Mesenteric fat pad (tissue), 1 donor: ENCODE data around the gene PAM. TPM values are rescaled to one million over a fixed set of nuclear protein-coding genes. Genes with fewer than 3 reads are reported as not detected.
"Not testable (repeated sequence)": the region's sequence is repeated elsewhere in the genome, so short reads cannot be mapped to it uniquely, and the experiment has no call there.

Experiments
- DNase-seq: peaks from one replicate; pipeline ENCODE4 v3.0.0-alpha.2; 2020; ENCODE audit warnings: low spot score
- total RNA-seq: library from RNA; stranded (reverse); fragmentation: NEBNext Ultra II Directional; extraction: Animal tissue kit (Norgen Biotek cat#: 25700); gene quantifications from one replicate; pipeline ENCODE4 v1.2.1, GENCODE V29; 2021
- donor health status: DM: yes; HTN: yes; CAD: no.

Gene PAM
- total RNA-seq, 1 donor from 2014 or later = 216 TPM

GRCh38 chr5:103037673-103038455 is 282.8 kb downstream of the PAM start:
- no peak for DNase-seq

GRCh38 chr5:103041071-103041676 is 286.1 kb downstream of the PAM start:
- no peak for DNase-seq

- DNase-seq = not testable (repeated sequence)
These were observed 291.6 kb downstream of the PAM start for GRCh38 chr5:103046706-103047105.

- no peak for DNase-seq
These were observed 302.4 kb downstream of the PAM start for GRCh38 chr5:103057208-103058130.

GRCh38 chr5:103059525-103059924 is 304.4 kb downstream of the PAM start:
- DNase-seq = no peak

GRCh38 chr5:103060424-103060954 is 305.4 kb downstream of the PAM start:
- DNase-seq = no peak

GRCh38 chr5:103066326-103066725 is 311.2 kb downstream of the PAM start:
- no peak for DNase-seq

GRCh38 chr5:103073500-103073899 is 318.4 kb downstream of the PAM start:
- not testable (repeated sequence) for DNase-seq

GRCh38 chr5:103075442-103075841 is 320.3 kb downstream of the PAM start:
- DNase-seq = no peak
